BE2C (cell line): ENCODE data around the gene NUDT19.
A peak's percentile ranks its signal among the peaks of the same experiment; 100 is the strongest.

Source experiments
- DNase-seq: peaks from one replicate; pipeline ENCODE4 v3.0.0-alpha.2; 2020
- H3K27me3 ChIP-seq: fragments of 250-450 bp; sonication (Bioruptor Pico); 2 replicates; pipeline ENCODE4 v1.5.1; 2020; ENCODE audit warnings: mild to moderate bottlenecking
- H3K36me3 ChIP-seq: fragments of 250-450 bp; sonication (Bioruptor Pico); 2 replicates; pipeline ENCODE4 v1.5.1; 2020; ENCODE audit warnings: mild to moderate bottlenecking
- H3K4me1 ChIP-seq: fragments of 250-450 bp; sonication (Bioruptor Pico); 2 replicates; pipeline ENCODE4 v1.5.1; 2020
- H3K4me3 ChIP-seq: 2 replicates; pipeline ENCODE4 v1.5.1; 2011; ENCODE audit warnings: low read depth, low read length
- H3K9me3 ChIP-seq: fragments of 250-450 bp; sonication (Bioruptor Pico); 2 replicates; pipeline ENCODE4 v1.5.1; 2020
- TF ChIP-seq, protein P1 (sequence below): IDR thresholded peaks from 2 replicates; pipeline ENCODE4 v1.5.1; 2012; ENCODE audit warnings: mild to moderate bottlenecking, low read depth, low read length

NUDT19 gene

DNA sequence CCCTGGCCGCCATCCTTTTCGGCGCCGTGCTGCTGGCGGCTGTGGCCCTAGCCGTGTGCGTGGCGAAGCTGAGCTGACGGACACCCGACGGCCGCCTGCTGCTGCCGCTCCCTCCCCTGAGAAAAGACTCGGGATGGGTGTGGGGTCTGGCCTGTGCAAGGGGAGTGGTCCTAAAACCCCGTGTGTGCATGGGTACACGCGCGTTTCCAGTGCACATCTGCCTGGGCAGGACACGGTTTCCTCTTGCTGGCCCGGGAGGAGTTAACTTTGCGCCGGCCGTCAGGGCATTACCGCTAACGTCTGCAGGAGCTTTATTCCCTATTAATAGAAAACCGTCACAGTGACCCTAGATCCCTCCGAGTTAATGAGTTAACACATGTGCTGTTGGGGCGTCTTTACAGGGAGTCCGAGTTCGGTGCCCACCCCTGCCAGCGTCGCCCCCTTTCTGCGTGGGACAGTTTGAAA, 14.7 kb upstream of the NUDT19 start:
- no peak overlapping the region for H3K4me3 ChIP-seq
- H3K9me3 ChIP-seq: no peaks in the 10 kb centered on the region; the same call in 1 of the 2 replicates
- TF ChIP-seq, protein P1, sequence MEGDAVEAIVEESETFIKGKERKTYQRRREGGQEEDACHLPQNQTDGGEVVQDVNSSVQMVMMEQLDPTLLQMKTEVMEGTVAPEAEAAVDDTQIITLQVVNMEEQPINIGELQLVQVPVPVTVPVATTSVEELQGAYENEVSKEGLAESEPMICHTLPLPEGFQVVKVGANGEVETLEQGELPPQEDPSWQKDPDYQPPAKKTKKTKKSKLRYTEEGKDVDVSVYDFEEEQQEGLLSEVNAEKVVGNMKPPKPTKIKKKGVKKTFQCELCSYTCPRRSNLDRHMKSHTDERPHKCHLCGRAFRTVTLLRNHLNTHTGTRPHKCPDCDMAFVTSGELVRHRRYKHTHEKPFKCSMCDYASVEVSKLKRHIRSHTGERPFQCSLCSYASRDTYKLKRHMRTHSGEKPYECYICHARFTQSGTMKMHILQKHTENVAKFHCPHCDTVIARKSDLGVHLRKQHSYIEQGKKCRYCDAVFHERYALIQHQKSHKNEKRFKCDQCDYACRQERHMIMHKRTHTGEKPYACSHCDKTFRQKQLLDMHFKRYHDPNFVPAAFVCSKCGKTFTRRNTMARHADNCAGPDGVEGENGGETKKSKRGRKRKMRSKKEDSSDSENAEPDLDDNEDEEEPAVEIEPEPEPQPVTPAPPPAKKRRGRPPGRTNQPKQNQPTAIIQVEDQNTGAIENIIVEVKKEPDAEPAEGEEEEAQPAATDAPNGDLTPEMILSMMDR: no peak
- H3K36me3 ChIP-seq: no peaks in the 10 kb centered on the region
- no peak for DNase-seq
- H3K27me3 ChIP-seq: peaks cover 21% of the 10 kb centered on the region
- H3K4me1 ChIP-seq: no peaks in the 10 kb centered on the region

DNA sequence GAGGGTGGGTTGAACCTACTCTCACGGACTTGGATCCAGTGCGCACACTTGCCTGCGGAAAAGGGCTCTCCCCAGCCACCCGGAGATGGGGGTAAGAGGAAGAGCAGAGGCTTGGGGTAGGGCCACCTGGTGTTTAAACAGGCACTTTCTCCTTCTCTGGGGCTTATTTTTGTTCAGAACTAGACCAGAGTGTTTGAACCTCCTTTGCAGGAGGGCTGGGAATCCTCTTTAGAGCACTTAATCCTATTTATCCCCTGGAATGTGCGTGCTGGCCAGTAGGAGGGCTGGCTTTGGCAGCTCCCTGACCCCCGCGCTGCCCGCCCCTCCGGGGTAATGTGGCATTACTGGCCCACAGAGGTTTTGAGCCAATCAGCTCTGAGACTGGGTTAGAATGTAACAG, 14.0 kb upstream of the NUDT19 start:
- Histone ChIP-seq H3K4me1 (no peaks in the 10 kb centered on the region), H3K9me3 (no peaks in the 10 kb centered on the region; the same call in 1 of the 2 replicates), H3K4me3 (no peak overlapping the region), H3K27me3 (peaks cover 21% of the 10 kb centered on the region), H3K36me3 (no peaks in the 10 kb centered on the region)
- no peak for DNase-seq
- TF ChIP-seq, protein P1: 0 out of 2 replicates have a peak, but pooled peaks have one; percentile 6

DNA sequence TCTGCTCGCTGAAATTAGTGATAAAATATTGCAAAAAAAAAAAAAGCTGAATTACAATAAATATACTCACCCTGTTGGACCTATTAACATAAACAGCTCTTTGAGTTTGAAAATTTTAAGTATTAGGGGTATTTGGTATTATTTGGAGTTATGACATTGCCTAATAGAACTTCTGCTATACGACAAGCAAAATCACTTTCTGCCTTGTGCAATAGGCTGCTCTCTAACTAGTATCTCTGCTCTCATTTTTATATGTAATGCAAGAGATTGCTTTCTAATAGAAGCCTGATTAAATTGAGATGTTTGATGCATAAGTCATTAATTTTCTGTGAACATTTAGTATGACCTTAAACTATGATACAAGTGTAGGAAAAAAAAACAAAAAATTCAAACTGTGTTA, 10.6 kb upstream of the NUDT19 start:
- Histone ChIP-seq H3K36me3 (no peaks in the 10 kb centered on the region), H3K4me3 (no peak overlapping the region), H3K4me1 (no peaks in the 10 kb centered on the region), H3K9me3 (no peaks in the 10 kb centered on the region; the same call in 1 of the 2 replicates), H3K27me3 (peaks cover 18% of the 10 kb centered on the region)
- TF ChIP-seq, protein P1: no peak
- no peak for DNase-seq

DNA sequence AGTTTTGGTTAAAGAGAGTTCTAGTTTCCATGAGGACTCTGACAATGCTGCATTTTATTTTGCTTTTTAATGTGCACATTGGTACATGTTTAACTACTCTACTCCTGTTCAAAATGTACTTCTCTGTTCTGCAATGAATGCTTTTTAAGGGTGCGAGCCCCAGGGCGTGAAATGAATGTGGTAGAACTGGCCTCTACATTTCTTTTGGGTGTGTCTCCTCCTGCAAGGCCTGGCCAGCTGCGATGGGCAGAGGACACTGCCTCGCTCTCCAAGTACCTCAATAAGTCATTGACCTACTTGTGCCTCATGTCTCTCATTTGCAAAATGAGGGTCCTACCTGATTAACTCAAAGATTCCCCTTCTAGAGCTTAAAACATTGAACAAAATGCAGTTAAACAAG, 9.3 kb upstream of the NUDT19 start:
- Histone ChIP-seq H3K4me1 (no peaks in the 10 kb centered on the region), H3K27me3 (peaks cover 5% of the 10 kb centered on the region), H3K36me3 (no peaks in the 10 kb centered on the region), H3K4me3 (no peak overlapping the region), H3K9me3 (no peaks in the 10 kb centered on the region)
- no peak for DNase-seq
- TF ChIP-seq, protein P1: no peak

DNA sequence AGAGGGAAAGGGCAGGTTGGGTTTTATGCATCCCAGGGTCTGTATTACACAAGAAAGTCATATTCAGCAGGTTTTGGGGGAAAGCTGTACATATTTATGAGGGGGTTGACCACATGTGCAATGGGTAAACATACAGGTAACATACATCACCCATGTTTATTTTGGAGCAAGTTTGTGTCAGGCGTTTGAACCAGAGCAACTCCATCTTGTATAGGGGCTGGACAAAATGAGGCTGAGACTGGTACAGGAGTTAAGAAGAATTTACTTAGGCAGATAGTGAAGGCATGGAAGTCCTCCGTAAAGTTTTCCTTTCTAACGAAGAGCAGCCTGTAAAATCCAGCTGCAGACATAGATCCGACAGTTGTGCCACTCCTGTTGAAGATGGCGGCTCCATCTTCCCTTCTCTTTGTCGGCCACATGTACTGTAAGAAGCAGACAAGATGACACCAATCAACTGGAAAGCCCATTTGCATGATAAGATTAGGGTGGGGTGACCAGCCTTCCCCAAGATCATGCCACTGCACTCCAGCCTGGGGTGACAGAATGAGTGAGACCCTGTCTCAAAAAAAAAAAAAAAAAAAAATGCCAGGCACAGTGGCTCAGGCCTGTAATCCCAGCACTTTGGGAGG, 4.7 kb upstream of the NUDT19 start:
- no peak for DNase-seq
- Histone ChIP-seq H3K4me3 (no peak overlapping the region), H3K36me3 (no peaks in the 10 kb centered on the region), H3K9me3 (no peaks in the 10 kb centered on the region), H3K4me1 (0 out of 2 replicates have a peak, but pooled peaks cover 3% of the 10 kb centered on the region), H3K27me3 (no peaks in the 10 kb centered on the region)
- TF ChIP-seq, protein P1: no peak

DNA sequence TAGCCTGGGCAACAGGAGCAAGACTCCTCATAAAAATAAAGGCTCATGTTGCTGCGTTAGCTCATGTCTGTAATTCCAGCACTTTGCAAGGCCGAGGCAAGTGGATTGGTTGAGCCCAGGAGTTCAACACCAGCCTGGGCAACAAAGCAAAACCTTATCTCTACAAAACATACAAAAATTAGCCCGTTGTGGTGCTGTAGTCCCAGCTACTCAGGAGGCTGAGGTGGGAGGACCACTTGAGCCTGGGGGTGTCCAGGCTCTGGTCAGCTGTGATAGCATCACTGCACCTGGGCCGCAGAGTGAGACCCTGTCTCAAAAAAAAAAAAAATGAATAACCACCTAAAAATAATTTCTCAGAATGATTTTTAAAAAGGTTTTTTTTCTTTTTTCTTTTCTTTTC, 3.9 kb upstream of the NUDT19 start:
- H3K9me3 ChIP-seq: no peaks in the 10 kb centered on the region
- H3K4me1 ChIP-seq: 0 out of 2 replicates have a peak, but pooled peaks cover 3% of the 10 kb centered on the region
- no peak for DNase-seq
- no peak overlapping the region for H3K4me3 ChIP-seq
- H3K27me3 ChIP-seq: no peaks in the 10 kb centered on the region
- no peaks in the 10 kb centered on the region for H3K36me3 ChIP-seq
- TF ChIP-seq, protein P1: no peak
